Stimulated activated CD4-positive, alpha-beta T cell treated with anti-CD3 and anti-CD28 coated beads, Interleukin-12 subunit alpha, Interleukin-12 subunit beta, amount 100 ng/mL, for 24 hours (primary cell): ENCODE data around the gene TRUB1.

Source experiments
- DNase-seq, 2 experiments: peaks; one replicate each; pipeline ENCODE4 v3.0.0-alpha.2; 2020; ENCODE audit warnings: low read depth in 2 of 2

TRUB1 gene

DNA sequence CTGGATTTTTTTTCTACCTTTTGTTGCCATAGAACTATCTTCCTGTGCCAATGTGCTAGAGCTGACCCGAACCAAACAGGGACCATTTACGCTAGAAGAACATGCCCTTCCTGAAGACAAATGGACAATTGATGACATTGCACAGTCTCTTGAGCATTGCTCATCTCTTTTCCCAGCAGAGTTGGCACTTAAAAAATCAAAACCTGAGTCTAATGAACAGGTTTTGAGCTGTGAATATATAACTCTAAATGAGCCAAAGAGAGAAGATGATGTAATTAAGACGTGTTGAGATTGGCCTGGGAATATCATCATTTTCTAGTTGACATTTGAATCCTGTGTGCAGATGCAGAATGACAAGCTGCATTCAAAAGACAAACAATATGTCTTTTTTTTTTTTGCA is 37.1 kb downstream of the TRUB1 start:
- DNase-seq = no peak

DNA sequence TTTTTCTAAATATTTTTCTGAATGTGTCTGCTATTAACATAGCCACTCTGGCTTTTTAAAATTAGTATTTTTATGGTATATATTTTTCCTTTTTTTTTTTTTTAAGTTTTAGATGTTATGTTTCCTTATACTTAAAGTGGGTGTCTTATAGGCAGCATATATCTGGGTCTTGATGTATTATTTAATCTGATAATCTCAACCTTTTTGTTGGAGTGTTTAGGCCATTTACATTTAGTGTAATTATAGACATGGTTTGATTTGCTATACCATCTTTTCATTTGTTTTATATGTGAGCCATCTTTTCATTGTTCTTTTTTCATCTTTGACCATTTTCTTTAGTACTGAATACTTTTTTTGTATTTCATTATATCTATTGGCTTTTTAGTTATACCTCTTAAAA is 45.0 kb downstream of the TRUB1 start:
- DNase-seq = no peak

DNA sequence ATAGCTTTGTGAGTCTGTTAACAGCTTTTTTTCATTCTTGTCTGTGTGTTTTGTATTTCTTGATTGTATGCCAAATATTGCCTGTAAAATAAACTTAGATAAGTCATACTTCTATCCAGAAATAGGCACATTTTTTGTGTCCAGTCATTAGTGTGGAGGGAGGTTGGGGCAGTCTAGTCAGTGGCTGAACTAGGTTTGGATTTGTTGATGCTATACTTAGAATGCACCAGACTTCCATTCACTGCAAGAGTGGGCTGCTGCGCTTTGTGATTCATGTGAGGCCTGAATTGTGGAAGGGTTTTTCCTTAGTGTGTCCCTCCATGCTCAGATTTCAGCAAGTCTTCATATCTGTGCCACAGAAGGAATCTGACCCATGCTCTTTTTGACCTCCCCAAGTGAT is 50.0 kb downstream of the TRUB1 start:
- DNase-seq = no peak

DNA sequence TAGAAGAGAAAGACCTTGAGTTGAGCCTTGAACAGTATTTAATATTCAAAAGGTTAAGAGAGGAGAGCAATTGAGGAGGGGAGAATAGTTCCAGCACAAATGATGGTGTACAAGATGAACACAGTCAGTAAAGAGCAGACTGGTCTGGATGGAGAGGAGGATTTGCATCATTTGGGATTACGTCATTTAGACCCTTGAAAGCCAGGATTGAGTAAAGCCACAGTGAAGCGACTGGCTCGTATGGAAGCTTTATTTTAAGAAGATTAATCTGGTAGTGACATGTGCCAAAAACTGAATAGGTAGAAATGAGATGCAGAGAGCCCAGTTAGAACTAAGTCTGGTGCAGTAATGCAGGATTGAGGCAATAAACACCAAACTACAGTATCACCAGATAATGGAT is 52.6 kb downstream of the TRUB1 start:
- DNase-seq = no peak

DNA sequence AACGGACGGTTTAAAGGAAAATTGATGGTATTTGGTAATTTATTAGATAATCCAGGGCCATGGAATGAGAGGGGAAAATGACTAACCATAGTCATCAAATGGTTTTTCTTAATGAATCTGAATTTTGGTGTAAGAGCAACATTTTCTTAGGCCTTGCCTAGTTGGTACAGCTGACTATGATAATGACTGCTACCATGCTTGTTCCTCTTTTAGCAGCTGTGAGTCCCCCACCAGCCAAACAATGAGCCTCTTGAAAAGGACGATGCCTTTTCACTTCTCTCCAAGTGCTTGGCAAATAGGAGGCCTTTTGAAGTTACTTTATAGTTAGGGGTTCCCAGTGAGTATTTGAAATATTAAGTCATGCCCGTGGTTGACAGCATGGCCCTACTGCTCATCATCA is 53.0 kb downstream of the TRUB1 start:
- no peak for DNase-seq

DNA sequence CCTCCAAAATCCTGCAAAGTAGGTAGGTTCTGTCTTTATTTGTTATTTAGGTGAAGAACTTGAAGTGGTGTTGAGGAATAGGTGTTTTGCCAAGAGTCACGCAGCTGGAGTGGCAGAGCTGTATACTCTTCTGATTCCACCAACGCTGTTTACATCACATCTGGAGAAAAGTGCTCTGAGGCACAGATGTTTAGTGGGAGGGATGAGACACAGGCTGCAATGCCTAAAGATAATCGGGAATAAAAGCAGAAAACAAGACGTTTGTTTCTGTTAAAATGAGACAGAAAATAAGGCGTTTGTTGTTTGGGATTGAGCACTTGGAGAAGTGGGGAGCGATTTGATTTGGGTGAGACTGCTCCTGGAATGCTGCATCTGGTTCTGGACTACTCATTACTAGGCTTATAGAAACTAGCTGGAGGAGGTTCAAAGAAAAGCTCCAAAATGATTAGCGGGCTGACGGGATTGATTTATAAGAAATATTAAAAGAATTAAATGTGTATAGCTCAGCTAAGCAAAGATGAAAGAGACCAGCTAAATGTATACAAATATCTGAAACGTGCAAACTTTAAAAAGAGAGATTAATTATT is 54.3 kb downstream of the TRUB1 start:
- no peak for DNase-seq

DNA sequence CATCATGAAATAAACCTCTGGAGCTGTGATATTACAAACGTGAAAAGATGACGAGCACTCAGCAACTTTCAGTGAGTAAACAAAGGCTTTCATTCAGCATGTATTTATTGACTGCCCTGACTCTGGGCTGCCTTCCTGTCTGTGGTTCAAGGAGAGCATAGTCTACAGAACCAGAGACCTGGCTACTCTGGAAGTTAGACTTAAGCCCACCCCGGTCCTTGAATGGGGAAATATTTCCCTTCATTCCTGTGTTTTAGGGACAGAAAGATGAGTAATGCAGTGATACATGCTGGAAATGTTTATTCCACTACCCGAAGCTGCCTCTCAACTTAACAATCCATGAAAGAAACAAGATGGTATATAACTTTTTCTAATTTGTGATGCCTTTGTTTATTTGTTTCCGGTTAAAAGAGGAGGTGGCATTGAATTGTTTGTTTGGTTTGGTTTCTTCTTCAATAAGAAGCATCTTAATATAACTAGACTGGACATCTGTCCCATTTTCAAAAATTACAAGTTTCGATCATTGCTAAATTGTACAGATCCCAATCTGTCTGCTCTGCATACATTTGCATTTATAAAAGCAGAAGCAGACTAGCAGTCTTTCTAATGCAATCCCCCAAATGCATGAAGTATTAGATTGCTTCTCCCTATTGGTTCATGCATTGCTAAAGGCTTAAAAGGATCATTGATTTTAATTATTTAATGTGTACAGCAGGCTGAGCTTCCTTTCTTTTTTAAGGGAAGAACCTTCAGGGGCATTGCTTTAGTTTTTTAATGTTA is 57.7 kb downstream of the TRUB1 start:
- DNase-seq = no peak

DNA sequence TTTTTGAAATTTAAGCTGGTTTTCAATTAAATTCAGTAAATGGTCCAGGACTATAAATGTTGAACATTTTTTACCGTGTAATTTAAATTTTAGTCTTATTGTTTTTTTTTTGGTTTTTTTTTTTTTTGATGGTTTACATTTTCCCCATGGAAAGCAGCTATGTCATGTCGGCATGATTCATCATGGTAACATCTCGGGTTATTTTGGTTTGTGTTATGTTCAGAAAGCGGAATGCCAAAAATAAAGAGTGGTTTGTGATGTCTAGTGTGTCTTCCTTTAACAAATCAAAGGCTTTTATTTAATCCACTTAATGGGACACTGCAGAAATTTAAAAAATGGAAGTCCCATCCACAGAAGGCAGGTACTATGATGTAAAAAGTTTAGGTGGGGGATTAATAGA is 58.5 kb downstream of the TRUB1 start:
- no peak for DNase-seq

DNA sequence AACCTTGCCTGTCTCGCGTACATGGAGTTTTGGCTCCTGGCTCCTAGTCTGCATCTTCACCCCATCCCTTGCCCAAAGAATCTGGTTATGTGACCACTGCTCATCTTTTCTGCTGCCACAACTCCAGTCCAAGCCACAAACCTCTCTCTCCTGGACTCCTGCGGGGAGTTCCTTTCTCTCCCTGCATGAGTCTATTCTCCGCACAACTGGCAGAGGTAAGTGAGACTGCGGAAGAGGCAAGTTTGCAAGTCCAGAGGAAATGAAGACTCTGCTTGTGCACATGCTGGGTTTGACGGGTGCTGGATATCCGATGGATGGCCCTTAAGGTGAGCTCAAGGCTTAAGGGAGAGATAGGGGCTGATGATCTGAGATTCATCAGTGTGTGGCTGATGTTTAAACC is 61.0 kb downstream of the TRUB1 start:
- DNase-seq = no peak

DNA sequence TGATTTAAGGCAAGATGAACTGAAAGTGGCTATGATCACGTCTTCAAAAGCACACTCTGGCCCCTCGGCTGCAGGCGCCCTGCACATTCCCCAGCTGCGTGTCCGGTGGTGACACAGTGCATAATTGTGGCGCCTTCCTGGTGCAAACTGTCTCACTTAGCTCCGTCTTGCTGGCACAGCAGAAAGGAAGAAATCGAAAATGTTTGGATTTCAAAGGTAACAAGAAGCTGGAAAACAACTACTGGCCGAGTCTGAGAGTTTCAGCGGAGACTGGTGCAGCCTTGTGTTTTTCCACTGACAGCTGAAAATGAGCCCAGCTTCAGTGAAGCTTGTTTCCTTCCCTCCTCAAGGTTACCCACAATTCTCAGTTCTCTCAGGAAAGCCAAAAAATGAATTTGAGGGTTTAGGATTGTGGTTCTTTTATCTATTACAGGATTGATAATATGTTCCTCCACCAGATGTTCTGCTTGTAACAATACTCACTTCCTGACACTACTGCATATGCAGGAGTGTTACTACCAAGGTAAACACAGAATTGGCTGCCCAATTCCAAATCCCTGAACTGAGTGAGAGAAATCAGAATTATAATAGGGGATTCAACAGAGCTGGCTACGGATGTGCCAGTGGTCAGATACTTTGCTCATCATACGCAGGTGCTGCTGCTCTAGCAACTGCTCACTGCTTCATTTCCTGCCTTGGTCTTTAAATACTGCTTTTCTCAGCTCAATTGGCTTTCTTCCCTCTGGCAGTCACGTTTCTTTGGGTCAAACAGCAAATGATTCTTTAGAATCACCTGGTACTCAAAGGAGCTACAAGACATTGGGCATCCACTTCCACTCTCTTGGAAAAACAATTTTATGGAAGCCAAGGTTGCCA is 63.7 kb downstream of the TRUB1 start:
- no peak for DNase-seq

DNA sequence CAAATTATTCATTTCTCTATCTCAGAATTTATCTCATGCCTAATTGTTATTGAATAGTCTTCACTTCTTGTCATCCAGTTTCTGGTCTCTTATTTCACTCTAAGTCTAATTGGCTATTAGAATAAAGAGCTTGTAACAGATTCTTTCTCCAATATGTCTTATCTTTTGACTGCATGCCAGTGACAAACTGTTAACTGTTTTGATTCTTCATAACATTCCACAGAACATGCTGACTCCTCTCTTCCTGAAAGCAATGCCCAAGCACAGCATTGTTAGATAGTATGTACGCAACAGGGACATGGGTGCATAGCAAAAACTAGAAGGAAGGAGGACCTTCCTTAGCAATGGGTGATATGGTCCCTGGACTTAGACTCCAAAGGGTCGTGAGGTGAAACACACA is 65.4 kb downstream of the TRUB1 start:
- DNase-seq = no peak

DNA sequence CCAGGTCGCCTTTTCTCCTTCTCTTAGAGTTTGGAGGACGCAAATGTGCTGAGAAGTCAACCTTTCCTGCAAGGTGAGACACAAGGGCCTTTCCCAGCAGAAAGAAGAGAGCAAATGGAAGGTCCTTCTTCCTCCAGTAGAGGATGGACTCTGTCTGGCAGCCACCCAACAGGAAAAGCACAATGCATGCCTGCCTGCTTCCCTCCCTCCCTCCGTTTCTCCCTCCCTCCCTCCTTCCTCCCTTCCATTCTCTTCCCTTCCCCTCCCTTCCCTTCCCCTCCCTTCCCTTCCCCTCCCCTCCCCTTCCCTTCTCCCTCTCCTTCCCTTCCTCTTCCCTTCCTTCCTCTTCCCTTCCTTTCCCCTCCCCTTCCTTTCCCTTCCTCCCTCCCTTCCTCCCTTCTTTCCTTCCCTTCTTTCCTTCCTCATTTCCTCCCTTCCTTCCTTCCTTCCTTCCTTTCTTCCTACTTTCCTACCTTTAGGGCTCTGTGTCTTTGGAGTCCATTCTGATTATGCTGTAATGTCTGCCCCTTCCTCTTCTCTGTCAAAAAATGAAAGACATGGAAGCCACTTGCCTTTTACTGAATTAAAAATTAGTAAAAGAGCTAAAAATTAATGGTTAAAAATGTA is 66.4 kb downstream of the TRUB1 start:
- DNase-seq = no peak

DNA sequence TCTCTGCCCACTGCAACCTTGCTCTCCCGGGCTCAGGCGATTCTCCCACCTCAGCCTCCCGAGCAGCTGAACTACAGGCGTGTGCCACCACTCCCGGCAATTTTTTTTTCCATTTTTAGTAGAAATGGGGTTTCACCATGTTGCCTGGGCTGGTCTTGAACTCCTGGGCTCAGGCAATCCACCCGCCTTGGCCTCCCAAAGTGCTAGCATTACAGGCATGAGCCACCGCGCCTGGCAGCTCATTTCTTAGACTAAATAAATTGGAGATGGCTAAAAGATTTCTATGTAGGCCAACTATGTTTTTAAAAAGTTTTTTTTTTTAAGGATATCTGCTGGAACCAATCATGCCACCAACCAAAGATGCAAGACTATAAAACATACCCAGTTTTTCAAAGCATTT is 67.8 kb downstream of the TRUB1 start:
- DNase-seq = no peak

DNA sequence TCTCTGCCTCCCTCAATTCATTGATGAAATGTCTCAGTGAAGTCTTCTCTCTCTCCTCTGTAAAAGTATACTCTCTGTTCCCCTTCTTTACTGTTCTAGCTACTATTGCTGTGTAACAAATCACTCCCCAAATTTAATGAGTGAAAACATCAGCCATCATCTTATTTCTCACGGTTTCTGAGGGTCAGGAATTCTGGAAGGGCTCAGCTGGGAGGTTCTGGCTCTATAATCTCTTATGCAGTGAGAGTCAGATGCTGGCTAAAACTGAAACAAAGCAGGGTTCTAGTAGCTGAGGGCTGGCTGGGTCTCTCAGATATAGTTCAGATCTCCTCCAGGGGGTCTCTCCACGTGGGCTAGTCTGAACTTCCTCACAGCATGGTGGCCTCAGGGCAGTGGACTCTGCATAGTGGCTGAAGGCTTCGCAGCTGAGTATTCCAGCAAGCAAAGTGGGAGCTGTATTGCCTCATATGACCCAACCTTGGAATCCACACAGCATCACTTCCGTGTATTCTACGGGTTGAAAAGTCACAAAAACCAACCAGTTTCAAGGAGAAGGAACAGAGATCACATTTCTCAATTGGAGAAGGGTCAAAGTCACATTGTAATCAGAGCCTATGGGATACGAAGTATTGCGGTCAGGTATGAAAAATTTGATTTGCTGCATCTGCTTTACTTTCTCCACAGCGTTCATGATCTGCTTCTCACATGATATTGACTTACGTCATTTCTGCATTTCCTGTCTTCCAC is 80.4 kb downstream of the TRUB1 start:
- DNase-seq = no peak

DNA sequence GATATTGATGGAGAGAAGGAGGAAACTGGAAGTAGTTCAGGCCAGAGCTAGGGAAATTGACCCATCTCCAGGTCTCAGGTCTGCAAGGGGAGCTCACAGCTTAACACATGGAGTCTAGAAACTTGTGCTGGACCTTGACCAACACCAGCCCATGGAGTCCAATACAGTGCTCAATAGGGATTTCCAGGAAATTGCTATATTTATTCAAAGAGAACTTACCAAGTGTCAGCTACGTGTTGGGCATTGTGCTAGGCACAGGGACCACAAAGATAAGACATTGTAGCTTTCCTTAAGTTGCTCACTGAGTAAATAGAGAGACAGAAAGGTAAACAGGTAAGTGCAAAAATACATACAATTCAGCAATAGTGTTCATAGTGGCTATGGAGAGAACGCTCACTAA is 82.5 kb downstream of the TRUB1 start:
- DNase-seq = no peak

DNA sequence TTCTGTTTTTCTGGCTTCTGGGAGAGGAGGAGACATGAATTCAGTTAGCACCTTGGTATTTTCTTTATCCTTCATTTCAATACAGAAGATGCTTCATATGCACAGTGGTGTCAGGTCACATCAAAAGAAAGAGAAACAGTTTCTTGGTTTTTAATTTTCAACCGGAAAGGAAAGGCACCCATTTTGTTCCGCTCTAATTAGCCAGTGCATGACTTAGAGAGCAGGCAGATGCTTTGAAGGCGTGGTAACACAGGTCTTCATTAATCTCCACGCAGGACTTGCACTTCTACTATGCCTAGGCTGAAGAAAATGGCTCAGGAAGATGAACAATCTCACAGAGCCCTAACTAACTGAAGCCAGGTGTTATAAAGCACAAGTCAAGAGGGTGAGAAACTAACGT is 84.7 kb downstream of the TRUB1 start:
- no peak for DNase-seq

DNA sequence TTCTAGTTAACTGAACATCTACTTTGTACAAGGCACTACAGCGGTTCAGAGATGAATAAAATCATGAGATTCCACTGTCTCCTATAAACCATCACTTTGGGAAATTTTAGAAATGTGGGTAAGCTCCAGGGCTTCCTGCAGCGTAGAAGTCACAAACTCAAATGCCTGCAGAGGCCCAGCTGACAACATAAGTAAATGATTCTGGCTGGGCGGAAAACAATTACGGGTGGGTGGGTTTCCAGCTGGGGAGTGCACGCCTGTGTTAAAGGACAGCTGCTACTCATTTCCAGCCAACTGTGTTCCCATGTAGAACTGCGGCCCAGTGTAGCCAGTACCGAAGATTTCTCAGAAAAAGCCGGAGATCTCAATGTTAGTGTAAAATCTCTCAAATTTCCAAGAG is 85.7 kb downstream of the TRUB1 start:
- no peak for DNase-seq

DNA sequence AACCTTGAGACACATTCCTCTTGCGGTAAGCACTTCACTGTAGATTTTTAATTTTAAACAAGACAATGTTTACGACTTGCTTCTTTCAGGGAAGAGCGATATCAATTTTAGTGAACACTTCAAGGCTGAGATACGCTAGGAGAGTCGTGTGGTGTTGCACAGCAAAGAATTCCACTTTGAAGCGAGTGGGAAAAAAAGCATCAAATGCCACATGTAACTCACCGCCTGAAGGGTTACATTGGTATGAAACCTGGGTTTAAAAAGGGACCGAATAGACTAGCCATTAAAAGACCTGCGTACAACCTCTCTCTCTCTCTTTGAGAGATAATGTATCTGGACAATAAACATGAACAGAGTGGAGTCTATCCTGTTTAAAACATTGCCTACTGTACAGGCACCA is 86.4 kb downstream of the TRUB1 start:
- DNase-seq = no peak

DNA sequence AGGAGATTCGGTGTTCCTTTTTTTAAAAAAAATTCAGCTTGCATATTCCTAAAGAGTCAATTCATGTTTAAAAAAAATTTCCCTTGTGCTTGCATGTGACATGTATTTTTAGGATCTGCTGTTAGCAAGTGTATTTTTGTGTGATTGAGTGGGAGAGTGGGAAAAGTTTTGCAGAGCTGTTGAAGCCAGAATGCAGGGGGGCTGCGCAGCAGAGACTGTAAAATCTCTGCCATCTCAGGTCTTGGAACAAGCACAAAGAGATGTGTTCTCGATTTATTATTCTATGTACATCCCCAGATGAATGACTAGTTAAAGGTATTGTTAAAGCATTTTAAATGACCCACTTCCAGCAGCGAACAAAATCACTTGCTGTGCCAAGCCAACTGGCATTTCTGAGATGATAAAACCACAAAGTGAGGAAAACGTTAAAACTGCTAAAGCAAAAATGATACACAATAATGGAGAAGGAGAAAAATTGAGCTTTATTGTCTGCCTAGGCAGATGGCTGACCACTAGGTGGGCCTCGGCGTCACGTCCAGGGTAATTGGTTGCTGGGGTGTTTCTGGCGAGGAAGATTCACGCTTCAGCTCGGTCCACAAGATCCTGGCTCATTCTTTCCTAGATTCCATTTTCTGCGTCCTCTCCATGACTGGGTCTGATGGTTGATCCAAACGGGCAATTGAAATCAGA is 88.2 kb downstream of the TRUB1 start:
- no peak for DNase-seq

DNA sequence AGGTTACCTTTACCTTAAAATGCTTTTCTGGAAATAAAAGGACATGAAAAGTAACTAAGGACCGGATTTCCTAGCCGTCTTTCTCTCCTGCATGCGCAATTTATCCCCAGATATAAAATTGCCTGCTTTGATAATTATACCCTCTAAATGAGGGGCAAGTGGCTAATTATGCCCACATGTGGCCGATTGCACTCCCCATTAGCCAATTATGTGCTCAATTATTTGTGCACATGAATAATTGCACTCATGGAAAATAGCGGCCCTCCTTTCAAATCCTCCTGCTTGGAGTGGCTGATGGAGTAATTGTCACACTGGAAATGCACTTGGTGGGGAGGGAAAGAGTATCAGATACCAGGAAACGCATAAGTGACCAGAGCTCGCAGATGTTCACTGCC is 88.7 kb downstream of the TRUB1 start:
- DNase-seq = no peak
